Endothelial cell of umbilical vein (primary cell): ENCODE results near the gene NUBPL. TPM values are rescaled to one million over a fixed set of nuclear protein-coding genes. Genes with fewer than 3 reads are reported as not detected.

Source experiments
- BruUV-seq: library from RNA; stranded (reverse); fragments of 400-500 nt; replicated peaks from 2 replicates; lab custom pipeline; 2021; lab: Mats Ljungman, UMichigan
- CTCF ChIA-PET: fragments of 300-600, 350-600 bp; sonication (Branson Sonifier 250); formaldehyde crosslinking; loops from one replicate; lab custom pipeline; 2021; ENCODE audit warnings: antibody characterized with exemption, inconsistent platforms; lab: Charles Lee
- POLR2A ChIA-PET: fragments of 300-600, 350-600 bp; sonication (Branson Sonifier 250); formaldehyde crosslinking; loops from one replicate; lab custom pipeline; 2021; ENCODE audit warnings: antibody characterized with exemption, inconsistent platforms; lab: Charles Lee
- DNase-seq: peaks from one replicate; pipeline ENCODE4 v3.0.0-alpha.2; 2011; ENCODE audit warnings: low read depth, low spot score
- FAIRE-seq: peaks from 2 replicates; lab custom pipeline; 2011; peaks lifted over from hg19 to GRCh38; lab: Jason Lieb, UNC
- H2AFZ ChIP-seq: 2 replicates; pipeline ENCODE4 v1.6.0; 2012; ENCODE audit warnings: low read depth, low read length, control low read depth, inconsistent platforms
- H3K27ac ChIP-seq: 2 replicates; pipeline ENCODE4 v1.5.1; 2011; ENCODE audit warnings: low read depth, mild to moderate bottlenecking, control low read depth, low read length, moderate library complexity; ENCODE audit not compliant: insufficient read depth
- H3K27me3 ChIP-seq, 2 experiments: 2 replicates each; pipeline versions ENCODE4 v1.6.0 to v1.6.1; 2011; ENCODE audit warnings: low read length in 2 of 2, mixed read lengths in 1 of 2; ENCODE audit not compliant: control insufficient read depth in 2 of 2, insufficient read depth in 2 of 2
- H3K36me3 ChIP-seq, 2 experiments: 2 replicates in 1 of 2; 3 replicates in 1 of 2; pipeline ENCODE4 v1.5.1; 2011; ENCODE audit warnings: low read length in 2 of 2, mild to moderate bottlenecking in 1 of 2, moderate library complexity in 1 of 2; ENCODE audit not compliant: control insufficient read depth in 2 of 2, insufficient read depth in 2 of 2; ENCODE audit errors: extremely low read depth in 1 of 2
- H3K4me1 ChIP-seq: 3 replicates; pipeline ENCODE4 v1.5.1; 2011; ENCODE audit warnings: mild to moderate bottlenecking, low read length; ENCODE audit not compliant: control insufficient read depth, insufficient read depth; ENCODE audit errors: extremely low read depth
- H3K4me2 ChIP-seq: 2 replicates; pipeline ENCODE4 v1.6.1; 2011; ENCODE audit warnings: low read length, control low read depth, mixed read lengths; ENCODE audit not compliant: insufficient read depth
- H3K4me3 ChIP-seq, 3 experiments: fragments of 200-600 bp in 1 of 3; sonication (generic), shearing (Covaris generic) in 1 of 3; replicated peaks in 1 of 3; 2 replicates each; pipeline ENCODE4 v1.5.1; 2011 to 2016; ENCODE audit warnings: control low read depth in 3 of 3, low read length in 3 of 3, mild to moderate bottlenecking in 2 of 3, inconsistent platforms in 1 of 3, low read depth in 1 of 3, moderate library complexity in 1 of 3; ENCODE audit not compliant: insufficient read depth in 1 of 3
- H3K79me2 ChIP-seq: 2 replicates; pipeline ENCODE4 v1.6.0; 2012; ENCODE audit warnings: low read length, inconsistent platforms; ENCODE audit not compliant: control insufficient read depth, insufficient read depth
- H3K9ac ChIP-seq: replicated peaks from 2 replicates; pipeline ENCODE3; 2011; ENCODE audit warnings: low read length, control low read depth; ENCODE audit not compliant: insufficient read depth; ENCODE audit errors: extremely low read depth
- H3K9me1 ChIP-seq: replicated peaks from 3 replicates; pipeline ENCODE4 v1.6.0; 2011; ENCODE audit warnings: mild to moderate bottlenecking, low read length; ENCODE audit not compliant: control insufficient read depth, insufficient read depth; ENCODE audit errors: extremely low read depth
- H3K9me3 ChIP-seq: replicated peaks from 2 replicates; pipeline ENCODE4 v1.5.1; 2012; ENCODE audit warnings: low read length, inconsistent platforms; ENCODE audit not compliant: control insufficient read depth, insufficient read depth
- H4K20me1 ChIP-seq: replicated peaks from 2 replicates; pipeline ENCODE3; 2011; ENCODE audit warnings: mild to moderate bottlenecking, low read length; ENCODE audit not compliant: control insufficient read depth, insufficient read depth; ENCODE audit errors: extremely low read depth
- EZH2 ChIP-seq: IDR thresholded peaks from 2 replicates; pipeline ENCODE4 v1.6.1; 2012; ENCODE audit warnings: borderline replicate concordance, low read depth, mild to moderate bottlenecking, moderate library complexity, low read length, inconsistent platforms; ENCODE audit not compliant: severe bottlenecking
- FOS ChIP-seq: IDR thresholded peaks from 2 replicates; pipeline ENCODE4 v1.6.1; 2011; ENCODE audit warnings: mild to moderate bottlenecking, low read length, moderate library complexity, borderline replicate concordance; ENCODE audit not compliant: insufficient read depth
- GATA2 ChIP-seq: IDR thresholded peaks from 2 replicates; pipeline ENCODE4 v1.7.0; 2011; ENCODE audit warnings: low read depth, mild to moderate bottlenecking, moderate library complexity, mixed read lengths, low read length; ENCODE audit not compliant: insufficient read length, insufficient read depth
- JUN ChIP-seq: IDR thresholded peaks from 2 replicates; pipeline ENCODE4 v1.6.1; 2011; ENCODE audit warnings: borderline replicate concordance, low read depth; ENCODE audit not compliant: insufficient read length, insufficient read depth
- MYC ChIP-seq: IDR thresholded peaks from one replicate; pipeline ENCODE4 v1.6.1; 2011; ENCODE audit warnings: mild to moderate bottlenecking, low read depth, low read length
- POLR2A ChIP-seq: IDR thresholded peaks from 2 replicates; pipeline ENCODE4 v1.6.1; 2012; ENCODE audit warnings: low read depth, mild to moderate bottlenecking, control low read depth, low read length
- POLR2AphosphoS5 ChIP-seq: IDR thresholded peaks from 2 replicates; pipeline ENCODE4 v1.6.1; 2012; ENCODE audit warnings: low read depth, mild to moderate bottlenecking, control low read depth, low read length, moderate library complexity; ENCODE audit not compliant: insufficient read depth
- dilution Hi-C: fragments of 300-500 bp; cut with MboI; formaldehyde crosslinking; loops from one replicate; pipeline ENCODE4 v1.15.0; 2019; ENCODE audit warnings: low sequenced_read_pairs; ENCODE audit not compliant: extremely low pct_ligation_motif_present
- intact Hi-C: fragments of 100-400 bp; cut with micrococcal nuclease; formaldehyde crosslinking; loops from one replicate; pipeline ENCODE4 v1.10.0; 2022
- polyA plus RNA-seq, 4 experiments: library from polyadenylated mRNA; depleted of rRNA in 3 of 4; stranded (reverse) in 3 of 4; unstranded in 1 of 4; fragments of >200 nt; gene quantifications; 2 replicates each; pipeline versions ENCODE4 v1.2.1 to v1.2.3, GENCODE V29; 2011 to 2012; ENCODE audit warnings: missing spikeins in 1 of 4
- total RNA-seq: library from RNA; stranded (reverse); gene quantifications from 2 replicates; pipeline ENCODE4 v1.2.3, GENCODE V29; 2021
- TF ChIP-seq, protein P1 (sequence below), 2 donors: IDR thresholded peaks; 1 replicate in 1 of 2; 2 replicates in 1 of 2; pipeline ENCODE4 v1.5.1; 2011; ENCODE audit warnings: low read length in 2 of 2, mild to moderate bottlenecking in 2 of 2, moderate library complexity in 2 of 2, control low read depth in 1 of 2, inconsistent platforms in 1 of 2, low read depth in 1 of 2; ENCODE audit not compliant: insufficient read depth in 1 of 2; ENCODE audit errors: extremely low read depth in 1 of 2
- TF ChIP-seq, protein P2 (sequence below): IDR thresholded peaks from 2 replicates; pipeline ENCODE4 v1.6.1; 2011; ENCODE audit not compliant: insufficient read depth, insufficient read length

Gene NUBPL
- total and polyA plus RNA-seq, 2 donors (not counting 3 experiments of a cell fraction or from before 2014, with no cell fraction given) = 2.1 to 12.3 TPM

DNA sequence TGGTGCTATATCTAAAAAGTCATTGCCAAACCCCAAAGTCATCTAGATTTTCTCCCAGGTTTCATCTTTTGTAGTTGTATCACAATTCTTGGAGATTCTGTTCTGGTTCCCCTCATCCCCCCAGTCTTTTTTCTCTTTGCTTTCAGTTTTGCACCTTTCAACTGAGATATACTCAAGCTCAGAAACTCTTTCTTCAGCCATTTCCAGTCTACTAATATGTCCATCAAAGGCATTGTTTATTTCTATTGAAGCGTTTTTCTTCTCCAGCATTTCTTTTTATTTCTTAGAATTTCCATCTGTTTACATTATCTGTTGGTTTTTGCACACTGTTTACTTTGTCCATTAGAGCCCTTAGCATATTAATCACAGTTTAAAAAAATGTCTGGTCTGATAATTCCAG is 179.5 kb downstream of the NUBPL start:
- no peak overlapping the region for H2AFZ ChIP-seq
- POLR2A ChIA-PET = no interaction called here
- no peaks in the 10 kb centered on the region for H3K9me1 ChIP-seq
- dilution Hi-C loops = no loop called here
- no peak overlapping the region for H3K9ac ChIP-seq
- no peak for DNase-seq
- H3K36me3 ChIP-seq = no peaks in the 10 kb centered on the region
- no peaks in the 10 kb centered on the region for H3K9me3 ChIP-seq
- H4K20me1 ChIP-seq = no peaks in the 10 kb centered on the region
- no peak overlapping the region for H3K4me3 ChIP-seq
- no peak overlapping the region for H3K27ac ChIP-seq
- TF ChIP-seq POLR2AphosphoS5 (no peak), MYC (no peak), FOS (no peak)
- TF ChIP-seq, protein P1, sequence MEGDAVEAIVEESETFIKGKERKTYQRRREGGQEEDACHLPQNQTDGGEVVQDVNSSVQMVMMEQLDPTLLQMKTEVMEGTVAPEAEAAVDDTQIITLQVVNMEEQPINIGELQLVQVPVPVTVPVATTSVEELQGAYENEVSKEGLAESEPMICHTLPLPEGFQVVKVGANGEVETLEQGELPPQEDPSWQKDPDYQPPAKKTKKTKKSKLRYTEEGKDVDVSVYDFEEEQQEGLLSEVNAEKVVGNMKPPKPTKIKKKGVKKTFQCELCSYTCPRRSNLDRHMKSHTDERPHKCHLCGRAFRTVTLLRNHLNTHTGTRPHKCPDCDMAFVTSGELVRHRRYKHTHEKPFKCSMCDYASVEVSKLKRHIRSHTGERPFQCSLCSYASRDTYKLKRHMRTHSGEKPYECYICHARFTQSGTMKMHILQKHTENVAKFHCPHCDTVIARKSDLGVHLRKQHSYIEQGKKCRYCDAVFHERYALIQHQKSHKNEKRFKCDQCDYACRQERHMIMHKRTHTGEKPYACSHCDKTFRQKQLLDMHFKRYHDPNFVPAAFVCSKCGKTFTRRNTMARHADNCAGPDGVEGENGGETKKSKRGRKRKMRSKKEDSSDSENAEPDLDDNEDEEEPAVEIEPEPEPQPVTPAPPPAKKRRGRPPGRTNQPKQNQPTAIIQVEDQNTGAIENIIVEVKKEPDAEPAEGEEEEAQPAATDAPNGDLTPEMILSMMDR (IDR thresholded peaks at IDR 0.05; ENCODE audit: extremely low read depth in 1 of 2, insufficient read depth in 1 of 2, low read depth in 1 of 2, low read length in 2 of 2) = no peak
- TF ChIP-seq, protein P2, sequence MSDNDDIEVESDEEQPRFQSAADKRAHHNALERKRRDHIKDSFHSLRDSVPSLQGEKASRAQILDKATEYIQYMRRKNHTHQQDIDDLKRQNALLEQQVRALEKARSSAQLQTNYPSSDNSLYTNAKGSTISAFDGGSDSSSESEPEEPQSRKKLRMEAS = no peak
- no peak for FAIRE-seq
- CTCF ChIA-PET = no interaction called here
- no TSS peak for BruUV-seq
- no peaks in the 10 kb centered on the region for H3K27me3 ChIP-seq
- no peaks in the 10 kb centered on the region for H3K79me2 ChIP-seq
- H3K4me2 ChIP-seq = no peak overlapping the region
- H3K4me1 ChIP-seq = no peaks in the 10 kb centered on the region
- intact Hi-C loops = no loop called here

DNA sequence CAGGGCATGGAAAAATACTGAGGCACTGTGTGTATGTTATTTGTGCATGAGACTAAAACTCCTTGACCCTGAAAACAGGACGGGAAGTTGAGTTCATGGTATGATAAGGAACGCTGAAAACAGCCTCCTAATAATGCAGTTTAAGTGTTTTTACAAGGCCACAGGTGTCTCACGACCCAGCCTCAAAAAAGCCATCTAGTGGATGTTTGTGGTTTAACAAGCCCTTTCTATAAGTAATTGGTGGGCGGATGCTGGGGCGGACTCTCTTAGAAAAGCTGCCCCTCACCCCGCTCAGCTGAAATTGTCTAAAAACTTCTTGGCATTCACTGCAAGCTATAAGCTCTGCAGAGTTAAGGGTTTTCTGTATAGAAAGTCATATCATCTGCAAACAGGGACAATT is 184.5 kb downstream of the NUBPL start:
- CTCF ChIA-PET = no interaction called here
- H3K36me3 ChIP-seq = no peaks in the 10 kb centered on the region
- intact Hi-C loops = no loop called here
- no peaks in the 10 kb centered on the region for H3K4me1 ChIP-seq
- no peaks in the 10 kb centered on the region for H3K9me3 ChIP-seq
- H3K4me3 ChIP-seq = no peak overlapping the region
- TF ChIP-seq JUN (no peak), GATA2 (no peak), EZH2 (no peak), POLR2A (no peak), FOS (no peak), POLR2AphosphoS5 (no peak), MYC (no peak)
- TF ChIP-seq, protein P2 = no peak
- TF ChIP-seq, protein P1 (IDR thresholded peaks at IDR 0.05; ENCODE audit: extremely low read depth in 1 of 2, insufficient read depth in 1 of 2, low read depth in 1 of 2, low read length in 2 of 2) = no peak
- H3K27me3 ChIP-seq = no peaks in the 10 kb centered on the region
- H2AFZ ChIP-seq = no peak overlapping the region
- POLR2A ChIA-PET = no interaction called here
- FAIRE-seq (no peak), DNase-seq (no peak)
- no peaks in the 10 kb centered on the region for H3K9me1 ChIP-seq
- H3K79me2 ChIP-seq = no peaks in the 10 kb centered on the region
- H3K9ac ChIP-seq = no peak overlapping the region
- no peaks in the 10 kb centered on the region for H4K20me1 ChIP-seq
- dilution Hi-C loops = no loop called here
- BruUV-seq = no TSS peak
- no peak overlapping the region for H3K27ac ChIP-seq
- H3K4me2 ChIP-seq = no peak overlapping the region
